AG04450 (cell line): Measurements from ENCODE around the gene ELK4. TPM values are rescaled to one million over a fixed set of nuclear protein-coding genes. Genes with fewer than 3 reads are reported as not detected.
"Not testable (repeated sequence)": the region's sequence is repeated elsewhere in the genome, so short reads cannot be mapped to it uniquely, and the experiment has no call there.

ENCODE experiments used
- CTCF ChIA-PET: fragments of 300-600, 350-600 bp; formaldehyde crosslinking; extraction: SDS; loops from one replicate; lab custom pipeline; 2022; ENCODE audit warnings: antibody characterized with exemption, inconsistent platforms; lab: Charles Lee
- POLR2A ChIA-PET: fragments of 350-600 bp; formaldehyde crosslinking; extraction: SDS; loops from one replicate; lab custom pipeline; 2021; ENCODE audit warnings: antibody characterized with exemption, inconsistent platforms; lab: Yijun Ruan, JAX
- DNase-seq: peaks from one replicate; pipeline ENCODE4 v3.0.0-alpha.2; 2011; ENCODE audit warnings: low read depth, low spot score
- H3K27ac ChIP-seq: one replicate; pipeline ENCODE4 v1.5.1; 2012; ENCODE audit warnings: low read depth, low read length, control low read depth
- H3K27me3 ChIP-seq: one replicate; pipeline ENCODE4 v1.6.0; 2012; ENCODE audit warnings: low read length; ENCODE audit not compliant: control insufficient read depth, insufficient read depth
- H3K4me3 ChIP-seq: 2 replicates; pipeline ENCODE4 v1.5.1; 2011; ENCODE audit warnings: mild to moderate bottlenecking, low read depth, low read length, control low read depth
- H3K9me3 ChIP-seq: 2 replicates; pipeline ENCODE4 v1.5.1; 2012; ENCODE audit warnings: low read length; ENCODE audit not compliant: control insufficient read depth, insufficient read depth
- polyA plus RNA-seq: library from polyadenylated mRNA; depleted of rRNA; stranded (reverse); fragments of >200 nt; gene quantifications from 2 replicates; pipeline ENCODE4 v1.2.3, GENCODE V29; 2011
- TF ChIP-seq, protein P1 (sequence below): IDR thresholded peaks from 2 replicates; pipeline ENCODE4 v1.5.1; 2011; ENCODE audit warnings: low read depth, low read length, control low read depth, inconsistent platforms

The ELK4 gene
- polyA plus RNA-seq, 1 experiment: 8.6 TPM

DNA sequence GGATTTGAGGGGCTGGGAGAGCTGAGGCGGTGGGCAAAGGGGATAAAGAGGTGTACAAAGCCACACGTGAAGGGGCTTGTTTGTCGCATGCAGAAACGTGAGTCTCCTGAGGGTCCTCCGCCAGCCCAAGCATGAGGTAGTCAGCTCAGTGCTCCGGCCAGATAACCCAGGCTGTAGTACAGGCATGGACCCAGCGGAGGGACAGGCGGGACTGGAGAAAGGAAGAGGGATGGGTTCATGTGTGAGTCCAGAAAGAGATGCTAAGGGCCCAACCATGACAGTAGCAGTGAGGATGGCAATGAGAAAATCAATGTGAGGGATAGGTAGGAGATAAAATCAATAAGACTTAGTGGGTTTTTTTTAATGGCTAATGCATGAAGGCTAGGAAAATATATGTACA, 13.7 kb upstream of the ELK4 start:
- Histone ChIP-seq H3K27me3 (no peaks in the 10 kb centered on the region), H3K27ac (no peak overlapping the region), H3K4me3 (no peak overlapping the region), H3K9me3 (no peaks in the 10 kb centered on the region)
- CTCF ChIA-PET: interaction anchor here (0.6 to 5.3 kb wide), 3 partner anchors 13 to 41 kb away, joined by 3 to 35 read pairs (median 5); partner anchors contain the start of gene ELK4
- no peak for DNase-seq
- TF ChIP-seq, protein P1, sequence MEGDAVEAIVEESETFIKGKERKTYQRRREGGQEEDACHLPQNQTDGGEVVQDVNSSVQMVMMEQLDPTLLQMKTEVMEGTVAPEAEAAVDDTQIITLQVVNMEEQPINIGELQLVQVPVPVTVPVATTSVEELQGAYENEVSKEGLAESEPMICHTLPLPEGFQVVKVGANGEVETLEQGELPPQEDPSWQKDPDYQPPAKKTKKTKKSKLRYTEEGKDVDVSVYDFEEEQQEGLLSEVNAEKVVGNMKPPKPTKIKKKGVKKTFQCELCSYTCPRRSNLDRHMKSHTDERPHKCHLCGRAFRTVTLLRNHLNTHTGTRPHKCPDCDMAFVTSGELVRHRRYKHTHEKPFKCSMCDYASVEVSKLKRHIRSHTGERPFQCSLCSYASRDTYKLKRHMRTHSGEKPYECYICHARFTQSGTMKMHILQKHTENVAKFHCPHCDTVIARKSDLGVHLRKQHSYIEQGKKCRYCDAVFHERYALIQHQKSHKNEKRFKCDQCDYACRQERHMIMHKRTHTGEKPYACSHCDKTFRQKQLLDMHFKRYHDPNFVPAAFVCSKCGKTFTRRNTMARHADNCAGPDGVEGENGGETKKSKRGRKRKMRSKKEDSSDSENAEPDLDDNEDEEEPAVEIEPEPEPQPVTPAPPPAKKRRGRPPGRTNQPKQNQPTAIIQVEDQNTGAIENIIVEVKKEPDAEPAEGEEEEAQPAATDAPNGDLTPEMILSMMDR: no peak
- POLR2A ChIA-PET: no interaction called here

DNA sequence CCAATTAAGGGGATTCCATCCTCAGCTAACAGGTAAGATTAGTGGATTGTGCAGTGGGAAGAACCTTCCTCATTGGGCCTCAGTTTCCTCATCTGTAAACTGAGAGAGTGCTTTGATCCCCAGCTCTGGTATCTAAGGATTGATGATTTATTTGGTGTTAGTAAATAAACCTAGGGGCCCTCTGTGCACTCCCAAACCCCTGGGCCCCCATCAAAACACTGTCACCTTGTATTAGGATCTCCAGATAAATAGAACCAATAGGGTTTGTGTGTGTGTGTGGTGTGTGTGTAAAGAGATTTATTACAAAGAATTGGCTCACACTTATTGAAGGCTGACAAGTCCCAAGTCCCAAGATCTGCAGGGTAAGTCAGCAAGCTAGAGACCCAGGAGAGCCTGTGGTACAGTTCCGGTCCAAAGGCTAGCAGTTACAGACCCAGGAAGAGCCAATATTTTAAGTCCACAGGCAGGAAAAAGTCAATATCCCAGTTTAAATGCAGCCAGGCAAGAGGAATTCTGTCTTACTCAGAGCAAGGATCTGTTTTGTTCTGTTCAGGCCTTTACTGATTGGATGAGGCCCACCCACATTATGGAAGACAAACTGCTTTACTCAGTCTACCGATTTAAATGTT, 11.0 kb upstream of the ELK4 start:
- TF ChIP-seq, protein P1: no peak
- ChIA-PET POLR2A (no interaction called here), CTCF (interaction anchor here (1.0 to 5.3 kb wide), 2 partner anchors 16 to 54 kb away, joined by 3 to 35 read pairs; no protein-coding TSS in a partner anchor)
- Histone ChIP-seq H3K4me3 (no peak overlapping the region), H3K27me3 (no peaks in the 10 kb centered on the region), H3K27ac (no peak overlapping the region), H3K9me3 (no peaks in the 10 kb centered on the region)
- DNase-seq: no peak

DNA sequence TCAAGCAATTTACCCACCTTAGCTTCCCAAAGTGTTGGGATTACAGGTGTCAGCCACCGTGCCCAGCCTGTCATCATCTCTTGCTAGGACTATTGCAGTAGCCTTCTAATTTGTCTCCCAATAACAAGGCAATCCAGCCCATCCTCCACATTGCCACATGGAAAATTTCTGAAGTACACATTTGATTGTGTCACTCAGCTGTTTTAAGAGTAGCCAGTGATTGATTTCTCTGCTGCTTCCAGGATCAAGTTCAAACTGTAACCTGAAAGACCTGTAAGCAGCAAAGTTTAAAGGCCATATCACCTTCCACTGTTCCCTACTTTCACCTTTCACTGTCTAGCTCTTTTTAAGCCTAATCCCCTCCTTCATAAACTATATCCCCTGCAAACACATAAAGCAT, 7.8 kb upstream of the ELK4 start:
- Histone ChIP-seq H3K27me3 (no peaks in the 10 kb centered on the region), H3K9me3 (no peaks in the 10 kb centered on the region), H3K4me3 (no peak overlapping the region), H3K27ac (no peak overlapping the region)
- TF ChIP-seq, protein P1: no peak
- POLR2A ChIA-PET: no interaction called here
- DNase-seq: no peak
- CTCF ChIA-PET: interaction anchor here (0.7 to 1.6 kb wide), 5 partner anchors 19 to 285 kb away, joined by 3 to 6 read pairs (median 4); no protein-coding TSS in a partner anchor

- Histone ChIP-seq H3K9me3 (no peaks in the 10 kb centered on the region), H3K27ac (no peak overlapping the region), H3K4me3 (no peak overlapping the region), H3K27me3 (no peaks in the 10 kb centered on the region)
- DNase-seq: no peak
- CTCF ChIA-PET: interaction anchor here (0.9 to 4.1 kb wide), 5 partner anchors 20 to 303 kb away, joined by 3 to 36 read pairs (median 18); no protein-coding TSS in a partner anchor
- TF ChIP-seq, protein P1: no peak
- POLR2A ChIA-PET: no interaction called here
These were observed 6.2 kb upstream of the ELK4 start for GRCh38 chr1:205637854-205638468.

- Histone ChIP-seq H3K27ac (no peak overlapping the region), H3K27me3 (no peaks in the 10 kb centered on the region), H3K4me3 (no peak overlapping the region), H3K9me3 (no peaks in the 10 kb centered on the region; the same call in 1 of the 2 replicates)
- CTCF ChIA-PET: interaction anchor here (0.6 to 4.1 kb wide), 5 partner anchors 21 to 340 kb away, joined by 3 to 36 read pairs (median 18); no protein-coding TSS in a partner anchor
- no peak for DNase-seq
- TF ChIP-seq, protein P1: no peak
- POLR2A ChIA-PET: no interaction called here
These were observed 4.9 kb upstream of the ELK4 start for GRCh38 chr1:205636732-205637131.

- H3K4me3 ChIP-seq, H3K27ac ChIP-seq, H3K27me3 ChIP-seq, DNase-seq, H3K9me3 ChIP-seq: not testable (repeated sequence)
- CTCF ChIA-PET: interaction anchor here (0.9 to 4.1 kb wide), 4 partner anchors 13 to 47 kb away, joined by 3 to 36 read pairs (median 21); no protein-coding TSS in a partner anchor
- POLR2A ChIA-PET: interaction anchor here (0.7 kb wide), 1 partner anchor 190 kb away, joined by 8 read pairs; no protein-coding TSS in a partner anchor
These were observed 4.3 kb upstream of the ELK4 start for GRCh38 chr1:205636138-205636530.
